Measurements from ENCODE around the gene CARD11.
"Not testable (repeated sequence)": the region's sequence is repeated elsewhere in the genome, so short reads cannot be mapped to it uniquely, and the experiment has no call there.

Gene CARD11

GRCh38 chr7:3063016-3063753 lies 19.5 kb upstream of the CARD11 start:
- peak; percentile 68 for DNase-seq

DNA sequence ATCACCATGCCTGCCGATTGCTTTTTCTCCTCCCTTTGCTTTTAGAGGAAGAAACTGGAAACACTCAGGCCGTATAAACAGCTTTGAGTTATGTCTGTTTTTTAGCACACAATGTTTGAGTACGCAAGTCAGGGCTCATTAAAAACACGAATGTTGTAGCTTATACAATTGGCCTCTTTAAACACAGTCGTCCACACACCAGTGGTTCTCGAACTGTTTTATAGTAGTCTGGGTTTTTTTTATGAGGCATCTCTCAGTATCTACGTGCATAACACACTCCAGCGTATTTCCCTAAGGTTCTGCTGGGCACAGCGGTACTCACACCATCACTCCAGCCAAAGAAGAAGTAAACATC lies 13.4 kb upstream of the CARD11 start:
- no peak for DNase-seq

- no peak for DNase-seq
Observed at GRCh38 chr7:3056234-3057065, 12.8 kb upstream of the CARD11 start.

GRCh38 chr7:3055626-3056025 lies 12.0 kb upstream of the CARD11 start:
- DNase-seq: no peak

GRCh38 chr7:3042861-3043489 lies 692 bp downstream of the CARD11 start:
- peak; percentile 47 for DNase-seq

GRCh38 chr7:3041986-3042675 lies 1.5 kb downstream of the CARD11 start:
- DNase-seq: no peak

GRCh38 chr7:3039787-3040186 lies 3.9 kb downstream of the CARD11 start:
- no peak for DNase-seq

DNA sequence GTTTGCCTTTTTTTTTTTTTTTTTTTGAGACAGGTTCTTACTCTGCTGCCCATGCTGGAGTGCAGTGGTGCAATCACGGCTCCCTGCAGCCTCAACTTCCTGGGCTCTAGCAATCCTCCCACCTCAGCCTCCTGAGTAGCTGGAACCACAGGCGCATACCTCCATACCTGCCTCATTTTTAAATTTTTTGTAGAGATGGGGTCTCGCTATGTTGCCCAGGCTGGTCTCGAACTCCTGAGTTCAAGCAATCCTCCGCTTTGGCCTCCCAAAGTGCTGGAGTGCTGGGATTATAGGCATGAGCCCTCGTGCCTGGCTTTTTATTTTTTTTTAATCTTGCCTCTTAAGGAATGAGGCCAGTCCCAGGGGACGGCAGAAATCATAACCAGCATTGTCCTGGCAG lies 5.7 kb downstream of the CARD11 start:
- not testable (repeated sequence) for DNase-seq

DNA sequence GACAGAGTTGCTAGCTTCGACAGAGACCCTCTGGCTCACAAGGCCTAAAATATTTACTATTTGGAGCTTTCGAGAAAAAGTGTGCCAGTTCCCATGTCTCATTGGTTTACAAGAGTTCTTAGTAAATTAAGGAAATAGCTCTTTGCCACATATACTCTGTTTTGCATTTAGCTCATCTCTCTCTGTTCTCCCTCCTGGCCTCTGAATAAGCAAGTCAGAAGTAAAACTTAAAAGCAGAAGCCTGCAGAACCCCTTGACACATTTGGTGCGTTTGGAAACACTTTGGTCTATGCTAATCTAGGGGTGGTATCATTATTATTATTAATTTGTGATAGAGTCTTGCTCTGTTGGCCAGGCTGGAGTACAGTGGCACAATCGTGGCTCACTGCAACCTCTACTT lies 6.4 kb downstream of the CARD11 start:
- DNase-seq: no peak

DNA sequence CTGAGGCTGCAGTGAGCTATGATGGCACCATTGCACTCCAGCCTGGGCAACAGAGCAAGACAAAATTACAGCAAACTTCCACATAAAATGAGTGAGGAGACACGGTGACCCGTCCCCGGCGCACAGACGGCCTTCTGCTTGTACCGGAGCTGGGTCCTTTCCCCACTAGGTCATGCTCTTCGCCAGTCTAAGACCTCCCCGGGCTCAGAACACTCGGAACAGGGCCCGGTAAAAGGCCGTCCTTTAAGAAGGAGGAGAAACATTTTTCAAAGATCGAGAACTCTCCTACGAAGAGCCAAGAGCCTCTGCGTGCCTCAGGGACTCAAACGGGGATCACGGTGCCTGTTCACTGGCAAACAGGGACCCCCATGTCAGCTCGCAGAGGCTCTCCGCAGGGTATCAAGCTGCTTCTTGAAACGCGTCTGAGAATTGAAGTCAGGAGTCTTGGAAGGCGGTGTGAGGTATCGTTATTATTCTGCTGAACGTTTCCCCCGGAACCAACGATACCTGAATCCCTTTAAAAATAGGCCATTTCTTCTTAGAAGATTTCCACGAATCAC lies 9.0 kb downstream of the CARD11 start:
- DNase-seq: no peak

GRCh38 chr7:3033581-3033980 lies 10.1 kb downstream of the CARD11 start:
- no peak for DNase-seq

DNA sequence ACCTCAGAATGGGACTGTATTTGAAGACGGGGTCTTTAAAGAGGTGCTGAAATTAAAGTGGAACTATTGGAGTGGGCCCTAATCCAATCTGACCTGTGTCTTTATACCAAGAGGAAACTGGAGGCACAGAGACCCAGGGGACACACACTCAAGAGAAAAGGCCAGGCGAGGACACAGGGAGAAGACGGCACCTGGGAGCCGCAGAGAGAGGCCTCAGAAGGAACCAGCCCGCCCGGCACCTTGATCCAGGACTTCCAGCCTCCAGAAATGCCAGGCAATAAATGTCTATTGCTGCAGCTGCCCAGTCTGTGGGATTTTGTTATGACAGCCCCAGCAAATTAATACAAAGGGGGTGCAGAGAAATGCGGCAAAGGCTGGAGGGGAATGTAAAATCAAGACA lies 10.5 kb downstream of the CARD11 start:
- no peak for DNase-seq

DNA sequence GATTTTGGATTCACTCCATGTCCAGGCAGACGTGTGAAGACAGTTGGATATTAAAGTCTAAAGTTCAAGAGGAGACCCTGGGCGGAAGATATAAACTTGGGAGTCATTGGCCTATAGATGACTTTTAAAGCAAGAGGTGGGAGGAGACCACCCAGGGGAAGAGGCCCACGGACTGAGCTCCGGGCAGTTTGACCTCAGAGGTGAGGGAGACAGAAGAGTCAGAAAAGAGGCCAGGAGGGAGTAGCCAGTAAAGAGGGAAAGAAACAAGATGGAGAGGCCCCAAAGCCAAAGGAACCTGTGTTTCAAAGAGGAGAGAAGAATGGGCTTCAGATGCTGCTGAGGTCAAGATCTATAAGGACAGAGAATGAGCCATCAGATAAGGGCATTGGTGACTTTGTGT lies 11.4 kb downstream of the CARD11 start:
- no peak for DNase-seq

- DNase-seq: no peak
Observed at GRCh38 chr7:3029138-3029537, 14.5 kb downstream of the CARD11 start.

GRCh38 chr7:3028758-3029093 lies 14.9 kb downstream of the CARD11 start:
- no peak for DNase-seq

DNA sequence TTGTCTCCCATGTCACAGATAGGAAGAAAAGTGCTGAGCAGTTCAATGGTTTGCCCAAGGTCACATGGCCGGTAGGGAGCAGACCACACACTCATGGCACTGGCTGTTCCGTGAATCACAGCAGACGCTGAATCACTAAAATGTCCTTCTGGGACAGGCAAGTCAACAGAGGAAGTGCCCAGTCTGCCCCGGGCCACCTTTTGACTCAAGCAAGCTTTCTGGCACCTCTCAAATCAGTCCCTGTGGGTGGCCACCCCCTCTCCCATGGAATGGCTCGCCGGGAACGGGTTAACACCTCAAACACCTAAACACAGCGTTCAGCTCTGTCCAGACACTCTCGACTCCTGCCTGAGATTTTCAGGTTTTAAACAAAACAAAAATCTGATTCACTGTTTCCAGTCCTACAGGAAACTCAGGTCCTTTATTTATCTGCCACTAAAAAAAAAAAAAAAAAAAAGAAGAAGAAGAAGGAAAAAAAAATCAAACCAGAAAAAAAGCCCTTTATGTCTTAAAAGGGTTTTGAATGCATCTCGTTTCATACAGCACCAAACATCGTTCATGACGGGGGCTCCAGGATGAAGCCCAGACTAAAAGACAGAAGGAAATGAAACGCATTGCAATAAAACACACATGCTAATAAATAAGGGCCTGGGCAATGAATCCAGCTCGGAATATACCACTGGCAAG lies 15.5 kb downstream of the CARD11 start:
- DNase-seq: no peak

GRCh38 chr7:3027005-3027845 lies 16.4 kb downstream of the CARD11 start:
- DNase-seq: no peak

DNA sequence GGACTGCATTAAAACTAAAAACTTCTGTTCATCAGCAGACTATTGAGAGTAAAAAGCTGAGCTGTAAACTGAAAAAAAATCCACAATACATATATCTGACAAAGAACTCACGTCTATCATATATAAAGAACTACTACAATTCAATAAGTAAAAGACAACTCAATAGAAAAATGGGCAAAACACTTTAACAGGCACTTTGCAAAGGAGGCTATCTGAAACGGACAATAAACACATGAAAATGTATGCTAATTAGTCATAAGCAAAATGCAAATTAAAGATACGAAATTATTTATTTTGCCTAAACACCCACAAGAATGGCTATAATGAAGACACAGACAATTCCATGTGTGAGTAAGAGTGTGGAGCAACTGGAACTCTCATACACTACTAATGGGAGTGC lies 18.1 kb downstream of the CARD11 start:
- no peak for DNase-seq

GRCh38 chr7:3021825-3022224 lies 21.8 kb downstream of the CARD11 start:
- no peak for DNase-seq

DNA sequence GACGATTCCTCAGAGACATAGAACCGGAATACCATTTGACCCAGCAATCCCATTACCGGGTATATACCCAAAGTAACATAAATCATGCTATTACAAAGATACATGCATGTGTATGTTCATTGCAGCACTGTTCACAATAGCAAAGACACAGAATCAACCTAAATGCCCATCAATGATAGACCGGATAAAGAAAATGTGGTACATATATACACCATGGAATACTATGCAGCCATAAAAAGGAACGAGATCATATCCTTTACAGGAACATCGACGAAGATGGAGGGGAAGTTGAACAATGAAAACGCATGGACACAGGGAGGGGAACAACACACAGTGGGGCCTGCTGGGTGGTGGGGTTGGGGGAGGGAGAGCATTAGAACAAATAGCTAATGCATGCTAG lies 22.4 kb downstream of the CARD11 start:
- not testable (repeated sequence) for DNase-seq

GRCh38 chr7:3020416-3020815 lies 23.3 kb downstream of the CARD11 start:
- no peak for DNase-seq

DNA sequence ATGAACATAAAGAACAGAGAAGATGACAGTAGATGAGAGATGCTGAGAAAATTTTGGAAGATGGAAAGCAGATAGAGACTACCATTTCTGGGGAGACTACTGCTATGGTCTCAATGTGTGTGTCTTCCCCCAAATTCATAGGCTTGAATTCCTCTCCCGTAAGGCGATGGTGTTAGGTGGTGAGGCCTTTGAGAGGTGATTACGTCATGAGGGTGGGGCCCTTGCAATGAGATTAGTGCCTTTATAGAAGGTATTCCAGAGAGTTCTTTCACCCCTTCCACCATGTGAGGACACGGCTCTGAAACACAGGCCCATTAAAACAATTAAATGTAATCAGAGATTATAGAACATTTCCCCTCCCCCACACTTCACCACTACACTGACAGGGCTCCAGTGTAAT lies 23.9 kb downstream of the CARD11 start:
- no peak for DNase-seq

Measured in activated T-cell treated with anti-CD3 and anti-CD28 coated beads for 4 hours (primary cell).